NCI-H2081 treated with DMSO at 0.1 percent for 48 hours (cell line): Measurements from ENCODE around the gene TTLL11.
"Not testable (repeated sequence)": the region's sequence is repeated elsewhere in the genome, so short reads cannot be mapped to it uniquely, and the experiment has no call there.

Experiments used
- DNase-seq: peaks from one replicate; lab custom pipeline; 2025; lab: John Stamatoyannopoulos, UW

TTLL11 gene

DNA sequence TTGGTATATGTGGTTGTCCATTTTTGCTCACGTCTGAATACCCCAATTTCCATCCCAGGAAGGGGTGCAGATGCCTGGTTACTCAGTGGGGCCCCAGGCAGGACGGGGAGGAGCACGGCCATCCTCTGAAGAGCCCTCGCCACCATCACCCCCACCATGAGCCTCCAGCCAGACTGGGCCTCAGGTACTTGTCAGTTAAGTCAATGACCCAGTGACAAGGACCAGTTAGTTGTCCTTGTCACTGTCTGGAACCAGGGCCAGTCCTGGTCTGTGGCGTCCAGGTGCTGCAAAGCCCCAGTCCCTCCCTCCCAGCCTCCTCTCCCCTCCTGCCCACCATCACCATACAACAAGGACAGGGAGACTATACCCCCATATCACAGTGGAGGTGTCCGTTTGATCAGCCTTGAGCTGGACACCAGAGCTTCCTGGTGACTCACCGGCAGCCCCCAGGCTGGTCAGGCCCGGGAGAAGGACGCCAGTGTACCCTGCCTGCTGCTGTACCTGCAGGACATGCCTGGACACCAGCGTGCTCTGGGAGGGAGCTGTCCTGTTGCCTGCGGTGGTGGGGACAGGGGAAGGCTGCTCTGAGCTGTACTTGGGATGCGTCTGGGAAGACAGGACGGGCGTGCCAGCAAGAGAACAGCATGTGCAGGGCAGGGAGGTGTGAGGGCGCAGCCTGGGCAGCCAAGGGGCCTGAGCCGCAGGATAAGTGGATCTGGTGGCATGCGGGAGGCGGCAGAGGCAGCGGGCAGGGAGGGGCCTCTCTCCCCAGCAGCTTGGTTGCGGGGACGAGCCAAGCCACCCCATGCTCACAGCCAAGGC lies 32.6 kb upstream of the TTLL11 start:
- no peak for DNase-seq

DNA sequence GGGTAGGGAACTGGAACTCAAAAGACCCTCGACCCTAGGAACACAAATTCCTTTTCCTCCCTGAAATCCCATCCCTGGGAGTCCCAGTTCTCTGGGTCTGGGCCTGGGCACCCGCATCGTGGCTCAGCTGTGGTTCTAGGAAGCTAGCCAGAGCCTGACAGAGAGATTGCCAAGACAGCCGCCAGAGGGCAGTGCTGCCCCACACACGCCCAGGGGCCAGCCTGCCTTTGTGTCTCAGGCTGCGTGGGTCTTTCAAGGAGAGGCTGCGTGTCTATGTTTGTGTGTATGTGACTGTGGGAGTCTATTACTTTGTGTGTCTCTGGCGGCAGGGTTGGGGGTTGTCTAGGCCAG lies 32.0 kb upstream of the TTLL11 start:
- DNase-seq = no peak

DNA sequence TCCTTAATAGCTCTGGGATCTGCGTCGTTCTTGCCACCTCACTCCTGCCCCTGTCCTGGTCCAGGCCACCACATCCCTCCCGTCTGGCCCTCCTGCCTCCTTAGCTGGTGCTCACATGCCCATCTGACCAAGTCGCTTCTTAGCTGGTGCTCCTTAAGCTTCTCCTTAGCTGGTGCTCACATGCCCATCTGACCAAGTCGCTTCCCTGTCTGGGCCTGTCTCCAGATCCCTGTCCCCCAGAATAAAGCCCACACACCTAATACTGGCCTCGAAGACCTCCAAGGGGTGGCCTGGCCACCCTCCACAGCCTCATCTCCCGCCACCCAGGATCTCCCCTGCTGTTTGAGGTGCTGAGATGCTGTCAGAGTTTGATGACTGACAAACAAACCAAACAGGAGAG lies 31.4 kb upstream of the TTLL11 start:
- no peak for DNase-seq

DNA sequence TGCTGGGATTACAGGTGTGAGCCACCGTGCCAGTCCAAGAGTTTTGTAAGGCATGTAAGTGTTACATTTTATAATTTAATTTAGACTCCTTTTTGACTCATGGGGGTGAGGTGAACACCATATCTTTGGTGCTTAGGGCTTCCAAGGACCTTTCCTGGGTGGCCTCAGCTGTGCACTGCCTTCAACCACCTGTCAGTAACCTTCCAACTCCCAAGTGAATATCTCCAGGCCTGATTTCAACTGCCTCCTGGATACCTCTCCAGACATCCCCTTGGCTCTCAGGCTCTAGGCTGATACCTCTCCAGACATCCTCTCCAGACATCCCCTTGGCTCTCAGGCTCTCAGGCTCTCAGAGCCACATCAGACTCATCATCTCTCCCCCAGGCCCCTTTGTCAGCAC lies 30.9 kb upstream of the TTLL11 start:
- DNase-seq = no peak

DNA sequence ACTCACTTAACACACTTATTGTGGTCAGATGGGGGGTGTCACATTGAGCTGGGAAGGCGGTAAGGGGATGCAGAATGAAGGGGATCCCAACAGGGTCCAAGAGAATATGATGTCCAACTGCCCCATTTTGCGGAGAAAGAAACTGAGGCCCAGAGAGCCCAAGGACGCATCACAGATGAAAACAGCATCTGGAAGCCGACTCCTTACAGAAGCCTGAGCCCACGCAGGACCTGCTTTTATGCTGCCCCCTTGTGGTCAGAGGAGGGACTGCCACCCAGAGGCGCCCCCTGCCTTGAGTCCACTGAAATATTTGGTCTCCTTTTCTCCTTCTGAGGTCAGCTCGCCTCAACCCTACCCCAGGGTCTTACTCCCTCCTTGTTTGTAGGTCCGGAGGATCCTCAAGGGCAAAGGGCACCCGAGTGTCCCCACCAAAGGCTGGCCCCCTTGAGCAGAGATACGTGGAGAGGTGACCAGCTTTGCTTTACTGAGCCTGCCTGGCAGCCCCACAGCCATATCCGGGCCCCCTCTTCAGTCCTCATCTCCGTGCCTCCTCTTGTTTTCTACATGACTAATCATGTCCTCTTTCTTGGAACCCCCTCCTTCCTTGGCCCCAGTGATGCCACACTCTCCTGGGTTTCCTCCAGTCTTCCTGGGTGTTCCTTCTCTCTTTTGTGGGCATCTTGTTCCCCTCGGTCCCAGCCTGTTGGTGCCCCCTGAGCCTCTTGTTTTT lies 30.0 kb upstream of the TTLL11 start:
- no peak for DNase-seq

DNA sequence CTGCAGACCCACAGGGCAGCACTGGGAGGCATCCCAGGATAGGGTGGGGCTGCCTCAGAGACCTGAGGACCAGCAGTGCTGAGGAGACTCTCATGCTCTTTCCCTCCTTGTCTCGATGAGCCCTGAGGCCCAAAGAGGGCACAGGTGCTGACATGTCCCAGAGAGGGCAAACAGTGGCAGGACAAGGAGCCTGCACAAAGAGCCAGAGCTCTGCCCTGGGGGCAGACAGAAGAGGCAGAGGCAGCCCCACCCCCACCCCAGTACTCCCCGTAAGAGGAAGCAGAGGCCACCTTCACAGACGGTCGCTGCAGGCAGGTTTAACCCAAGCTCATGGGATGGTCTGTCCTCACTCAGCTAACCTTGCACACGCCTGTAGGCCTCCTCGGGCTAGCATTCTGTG lies 29.4 kb upstream of the TTLL11 start:
- DNase-seq = no peak

DNA sequence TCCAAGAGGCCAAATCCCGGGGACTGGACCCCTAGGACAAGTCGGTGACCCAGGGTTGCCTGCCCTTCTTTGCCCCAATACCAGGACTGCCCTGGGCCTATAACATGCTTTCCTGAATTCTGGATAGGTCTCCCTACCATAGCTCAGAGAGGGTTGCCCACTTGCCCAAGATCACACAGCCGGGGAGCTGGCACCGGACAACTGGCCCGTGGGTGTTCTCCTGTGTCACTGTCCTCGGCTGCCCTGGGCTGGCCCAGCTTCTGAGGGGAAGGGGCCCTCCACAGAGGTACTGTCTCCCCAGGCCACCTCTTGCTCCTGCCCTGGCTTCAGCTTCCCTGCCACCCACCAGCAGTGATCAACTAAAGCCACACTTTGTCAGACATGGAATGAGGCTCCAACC lies 28.8 kb upstream of the TTLL11 start:
- no peak for DNase-seq

DNA sequence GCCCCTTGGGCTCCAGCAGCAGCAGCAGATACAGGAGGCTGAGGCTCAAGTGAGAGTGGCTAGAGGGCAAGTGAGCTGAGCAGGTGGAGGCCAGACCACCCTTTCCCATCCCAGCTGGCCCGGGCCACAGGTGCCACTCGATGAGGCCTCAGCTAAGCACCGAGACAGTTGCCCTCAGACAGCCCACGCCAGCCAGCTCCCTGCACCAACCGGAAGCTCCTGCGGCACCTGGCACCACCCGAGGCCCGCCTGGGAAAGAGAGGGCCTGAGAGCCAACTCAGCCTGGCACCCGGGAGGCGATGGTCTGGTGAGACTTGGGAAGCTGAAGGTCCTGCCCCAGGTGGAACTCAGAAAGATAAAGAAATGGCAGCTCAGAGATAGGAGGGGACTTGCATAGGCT lies 28.3 kb upstream of the TTLL11 start:
- DNase-seq = no peak

DNA sequence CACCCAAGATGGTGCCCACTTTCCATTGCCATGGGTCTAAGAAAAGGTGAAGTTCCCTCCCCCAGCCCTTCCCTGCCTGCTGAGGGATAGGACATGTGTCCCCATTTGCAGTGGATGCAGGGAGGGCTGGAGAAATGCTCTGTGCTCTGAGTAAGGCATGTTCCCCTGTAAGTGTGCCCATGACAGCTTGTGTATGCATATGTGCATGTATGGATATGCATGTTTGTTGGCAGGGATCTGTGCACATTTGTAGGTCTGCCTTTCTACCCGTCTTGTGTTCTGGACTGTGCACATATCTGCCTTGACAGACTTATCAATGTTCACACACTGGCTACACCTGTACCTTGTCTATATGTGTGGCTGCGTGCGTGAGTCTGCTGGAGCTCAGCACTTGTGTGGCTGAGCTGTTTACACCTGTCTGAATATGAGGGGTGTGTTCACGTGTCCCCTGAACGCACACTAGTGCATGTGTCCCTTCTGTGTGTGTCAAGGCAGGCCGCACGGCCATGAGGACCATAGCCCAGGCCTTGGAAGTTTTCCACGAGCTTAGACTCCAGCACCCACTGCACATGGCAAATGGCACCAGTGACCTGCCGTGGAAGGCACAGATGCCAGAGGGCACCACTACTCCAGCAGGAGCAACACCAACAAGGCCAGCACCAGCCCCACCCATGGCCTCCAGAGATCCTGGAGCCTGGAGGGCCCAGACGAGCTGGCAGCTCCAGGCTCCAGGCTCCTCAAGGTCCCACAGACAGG lies 27.4 kb upstream of the TTLL11 start:
- DNase-seq = no peak

DNA sequence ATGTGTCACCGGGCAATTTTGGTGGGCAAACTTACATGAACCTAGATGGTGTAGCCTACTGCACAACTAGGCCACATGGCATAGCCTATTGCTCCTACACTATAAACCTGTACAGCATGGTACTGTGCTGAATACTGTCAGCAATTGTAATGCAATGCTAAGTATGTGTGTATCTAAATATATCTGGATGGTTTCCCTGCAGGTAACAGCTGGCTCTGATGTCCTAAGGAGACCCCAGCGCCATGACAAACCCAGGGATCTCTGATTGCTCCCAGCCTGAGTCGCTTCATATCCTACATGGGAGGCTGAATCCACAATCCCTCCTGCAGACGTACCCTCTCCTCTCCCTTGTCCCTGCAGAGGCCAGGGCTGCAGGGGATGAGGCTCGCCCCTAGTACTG lies 26.6 kb upstream of the TTLL11 start:
- DNase-seq = no peak

DNA sequence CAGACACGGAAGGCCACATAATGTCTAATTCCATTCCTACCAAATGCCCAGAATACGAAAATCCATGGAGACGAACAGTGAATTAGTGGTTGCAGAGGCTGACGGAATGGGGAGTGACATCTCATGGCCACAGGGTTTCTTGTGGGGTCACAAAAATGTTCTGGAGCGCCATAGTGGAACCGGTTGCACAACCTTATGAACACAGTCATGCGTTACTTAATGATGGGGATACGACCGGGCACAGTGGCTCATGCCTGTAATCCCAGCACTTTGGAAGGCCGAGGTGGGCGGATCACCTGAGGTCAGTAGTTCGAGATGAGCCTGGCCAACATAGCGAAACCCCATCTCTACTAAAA lies 26.0 kb upstream of the TTLL11 start:
- no peak for DNase-seq

DNA sequence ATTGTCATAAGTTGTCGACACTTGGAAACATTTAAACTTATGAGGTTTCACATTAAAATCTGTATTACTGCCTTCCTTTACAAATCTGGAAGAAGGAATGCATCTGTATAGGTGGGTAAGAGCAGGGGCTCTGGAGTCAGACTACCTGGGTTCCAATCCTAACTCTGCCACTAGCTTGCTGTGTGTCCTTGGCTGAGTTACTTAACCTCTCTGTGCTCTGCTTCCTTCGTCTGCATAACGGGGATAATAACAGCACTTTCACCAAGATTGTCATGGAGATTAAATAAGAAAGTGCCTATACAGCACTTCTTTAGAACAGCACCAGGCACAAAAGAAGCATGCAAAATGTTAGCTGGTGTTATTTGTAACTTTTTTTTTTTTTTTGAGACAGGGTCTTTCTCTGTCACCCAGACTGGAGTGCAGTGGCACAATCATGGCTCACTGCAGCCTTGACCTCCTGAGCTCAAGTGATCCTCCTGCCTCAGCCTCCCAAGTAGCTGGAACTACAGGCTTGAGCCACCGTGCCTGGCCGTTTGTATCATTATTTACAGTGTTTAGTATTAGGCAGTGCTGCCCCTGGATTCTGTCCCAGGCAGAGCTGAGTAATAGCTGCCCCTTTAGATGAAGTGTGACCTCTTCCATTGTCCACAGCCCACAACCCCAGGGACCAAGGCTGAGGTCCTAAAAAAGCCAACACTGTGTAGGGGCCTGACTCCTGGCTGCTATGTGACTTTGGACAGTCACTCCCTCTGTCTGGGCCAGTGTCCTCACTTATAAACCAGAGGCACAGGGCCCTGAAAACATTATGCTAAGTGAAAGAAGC lies 25.4 kb upstream of the TTLL11 start:
- DNase-seq = no peak

DNA sequence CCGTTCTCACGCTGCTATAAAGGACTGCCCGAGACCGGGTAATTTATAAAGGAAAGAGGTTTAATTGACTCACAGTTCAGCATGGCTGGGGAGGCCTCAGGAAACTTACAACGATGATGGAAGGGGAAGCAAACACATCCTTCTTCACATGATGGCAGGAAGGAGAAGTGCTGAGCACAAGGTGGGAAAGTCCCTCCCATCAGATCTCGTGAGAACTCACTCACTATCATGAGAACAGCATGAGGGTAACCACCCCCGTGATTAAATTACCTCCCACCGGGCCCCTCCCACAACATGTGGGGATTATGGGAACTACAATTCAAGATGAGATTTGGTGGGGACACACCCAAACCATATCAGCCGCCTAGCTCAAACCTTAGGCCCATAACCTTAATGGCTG lies 24.1 kb upstream of the TTLL11 start:
- DNase-seq = not testable (repeated sequence)

DNA sequence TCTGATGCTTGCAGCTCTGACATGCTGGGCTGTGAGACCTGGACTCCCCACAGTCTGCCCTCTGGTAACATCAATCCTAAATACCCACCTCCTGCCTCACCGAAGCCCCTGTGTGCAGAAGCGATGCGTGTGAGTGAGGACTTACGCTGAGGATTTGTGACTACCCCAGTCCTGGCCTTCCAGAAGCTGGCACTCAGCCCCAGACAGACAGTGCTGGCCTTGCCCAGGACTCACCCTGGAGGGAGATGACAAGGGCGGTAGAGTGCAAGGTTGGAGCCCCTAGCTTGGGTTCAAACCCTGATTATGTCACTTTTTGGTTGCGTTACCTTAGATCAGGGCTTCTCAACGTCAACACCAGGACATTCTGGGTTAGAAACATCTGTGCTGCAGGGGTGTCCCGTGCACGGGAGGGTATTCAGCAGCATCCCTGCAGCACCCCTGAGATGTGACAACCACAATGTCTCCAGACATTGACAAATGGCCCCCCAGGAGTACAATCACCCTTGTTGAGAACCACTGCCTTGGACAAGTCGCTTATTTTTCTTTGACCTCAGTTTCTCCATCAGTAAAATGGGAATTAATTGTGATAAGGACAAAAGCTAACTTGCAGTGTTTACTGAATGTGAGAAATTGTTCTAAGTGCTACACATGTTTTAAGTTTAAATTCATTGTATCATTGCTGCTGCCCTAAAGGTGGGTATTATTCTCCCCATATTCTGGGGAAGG lies 23.5 kb upstream of the TTLL11 start:
- DNase-seq = no peak

DNA sequence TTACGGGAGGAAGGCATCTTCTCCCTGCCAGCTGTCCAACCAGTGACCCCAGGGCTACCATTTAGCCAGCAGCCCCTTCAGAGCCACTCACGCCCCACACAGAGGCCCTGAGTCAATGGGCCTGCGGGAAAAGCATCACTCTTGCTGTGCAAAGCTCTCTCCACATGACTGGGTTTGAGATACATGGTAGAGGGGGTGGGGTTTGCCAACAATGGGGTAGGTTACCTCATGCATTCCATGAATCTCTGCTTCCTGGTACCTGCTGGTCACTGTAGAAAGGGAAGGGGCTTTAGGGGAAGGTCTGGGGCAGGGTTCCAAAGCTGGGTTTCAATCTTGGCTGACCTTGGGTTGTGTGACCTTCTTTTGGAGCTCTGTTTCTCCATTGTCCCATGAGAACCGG lies 22.9 kb upstream of the TTLL11 start:
- no peak for DNase-seq

DNA sequence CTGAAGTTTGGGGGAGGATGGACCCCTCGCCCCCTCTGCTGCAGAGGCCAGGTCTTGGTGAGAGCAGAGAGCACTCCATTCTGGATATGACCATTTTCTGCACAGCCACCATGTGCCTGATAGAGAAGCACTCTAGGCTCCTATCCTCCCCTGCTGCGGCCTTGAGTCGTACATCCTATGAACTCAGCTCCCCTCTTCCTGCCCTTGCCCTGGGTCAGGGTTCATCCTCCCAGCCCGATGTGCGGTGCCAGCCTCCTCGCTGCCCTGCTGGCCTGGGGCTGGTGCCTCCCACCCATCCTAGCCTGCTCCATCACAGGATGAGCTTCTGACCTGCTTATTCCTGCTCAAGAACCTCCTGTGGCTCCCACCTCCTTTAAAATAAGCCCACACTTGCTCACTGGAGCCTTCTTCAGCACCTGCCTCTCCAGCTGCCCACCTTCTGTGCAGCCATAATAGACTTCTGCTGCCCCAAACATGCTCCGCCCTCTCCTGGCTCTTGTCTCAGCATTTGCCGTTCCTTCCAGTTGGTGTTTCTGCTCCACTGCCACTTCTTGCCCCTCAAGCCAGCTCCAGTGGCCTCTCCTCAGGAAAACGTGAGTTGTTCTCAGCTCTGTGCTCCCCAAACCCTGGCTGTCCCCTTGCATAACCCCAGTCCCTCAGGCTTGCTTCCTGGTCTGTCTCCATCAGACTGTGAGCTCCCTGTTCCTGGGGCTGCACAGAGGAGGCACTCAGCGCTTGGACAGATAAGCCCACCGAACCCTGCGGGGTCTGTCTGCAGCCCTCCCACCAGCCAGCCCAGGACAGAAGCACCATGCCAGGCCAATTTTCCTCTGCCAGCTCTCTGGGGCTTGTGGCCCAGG lies 22.3 kb upstream of the TTLL11 start:
- no peak for DNase-seq

DNA sequence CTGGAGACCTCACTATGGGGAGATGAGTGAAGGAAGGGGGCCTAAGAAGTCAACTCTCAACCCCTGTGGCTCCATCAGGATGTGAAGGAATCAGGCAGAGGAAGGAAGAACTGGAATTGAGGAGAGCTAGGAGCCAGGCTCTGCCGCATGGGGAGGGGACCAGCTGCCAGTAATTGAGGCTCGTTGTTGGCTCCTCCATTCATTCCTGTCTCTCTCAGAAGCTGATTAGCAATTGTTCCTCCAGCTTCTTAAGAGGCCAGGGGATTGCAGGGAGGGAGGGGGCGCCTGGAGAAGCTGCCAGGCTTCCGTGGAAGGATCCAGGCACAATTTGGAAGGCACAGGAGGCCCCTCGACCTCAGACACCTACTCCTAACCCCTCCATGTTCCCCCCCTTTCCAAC lies 20.5 kb upstream of the TTLL11 start:
- DNase-seq = no peak

DNA sequence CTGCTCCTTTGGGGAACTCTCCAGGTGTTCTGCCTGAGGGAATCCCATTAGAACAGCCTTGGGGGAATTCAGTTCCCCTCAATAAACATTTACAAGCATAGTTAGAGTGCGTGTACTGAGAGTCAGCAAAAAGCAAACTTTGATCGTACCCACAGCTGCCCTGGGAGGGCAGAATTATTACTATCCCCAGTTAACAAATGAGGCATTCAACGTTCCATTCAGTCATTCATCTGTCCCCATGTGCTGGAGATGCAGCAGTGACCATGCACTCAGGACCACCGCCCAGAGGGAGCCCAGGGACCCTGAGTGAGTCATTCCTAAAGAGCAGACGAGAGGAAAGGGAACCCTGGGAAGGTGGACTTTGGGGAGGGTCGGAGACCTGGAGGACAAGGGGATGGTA lies 19.1 kb upstream of the TTLL11 start:
- no peak for DNase-seq

DNA sequence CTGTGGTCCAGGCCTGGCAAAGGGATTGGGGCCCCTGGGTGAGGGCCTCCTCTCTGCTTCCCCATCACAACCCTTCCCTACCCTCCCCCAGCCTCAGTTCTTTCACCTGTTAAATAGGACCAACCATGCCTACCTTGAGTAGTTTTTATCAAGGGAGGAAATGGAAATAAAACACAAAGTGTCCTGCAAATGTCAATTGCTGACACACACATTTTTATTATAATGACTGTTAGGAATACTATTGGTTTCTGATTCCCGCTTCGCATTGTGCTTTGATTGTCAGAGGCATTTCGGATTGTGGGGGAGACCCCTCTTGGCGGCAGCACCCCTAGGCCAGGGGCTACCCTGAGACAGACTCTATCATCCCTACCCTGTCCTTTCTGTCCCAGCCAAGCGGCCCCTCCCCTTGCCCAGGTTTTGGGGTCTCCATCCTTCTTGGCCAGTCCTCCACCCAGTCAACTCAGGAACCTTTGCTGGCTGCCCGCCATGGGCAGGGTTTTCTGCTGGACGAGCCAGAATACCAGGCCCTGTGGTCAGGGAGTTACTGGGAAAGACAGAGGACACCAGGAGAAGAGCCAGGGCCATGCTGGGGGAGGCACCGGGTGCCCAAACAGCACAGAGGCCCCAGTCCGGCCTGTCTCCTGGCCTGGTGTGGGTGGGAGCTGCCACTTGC lies 18.4 kb upstream of the TTLL11 start:
- DNase-seq = no peak
